H1 (cell line): ENCODE results near the gene MACROH2A1. TPM values are rescaled to one million over a fixed set of nuclear protein-coding genes. Genes with fewer than 3 reads are reported as not detected.

Experiments
- CHD1 ChIP-seq: IDR thresholded peaks from 2 replicates; pipeline ENCODE4 v1.6.1; 2012; ENCODE audit warnings: low read depth, low read length, improper control_type of control experiment
- EGR1 ChIP-seq: IDR thresholded peaks from 2 replicates; pipeline ENCODE4 v1.6.1; 2011; ENCODE audit warnings: low read depth, low read length, borderline replicate concordance
- KDM1A ChIP-seq: fragments of 200-600, 300-600 bp; sonication (generic); IDR thresholded peaks from 2 replicates; pipeline ENCODE4 v1.7.1; 2016; ENCODE audit warnings: mild to moderate bottlenecking, low read length, borderline replicate concordance
- NANOG ChIP-seq: IDR thresholded peaks from 2 replicates; pipeline ENCODE4 v1.6.1; 2011; ENCODE audit warnings: low read length, low read depth, mild to moderate bottlenecking, inconsistent platforms; ENCODE audit not compliant: insufficient read depth, poor library complexity, severe bottlenecking
- SP2 ChIP-seq: IDR thresholded peaks from 2 replicates; pipeline ENCODE4 v1.6.1; 2012; ENCODE audit warnings: mild to moderate bottlenecking, low read length, inconsistent platforms
- SUZ12 ChIP-seq: fragments of 200-600 bp; sonication (generic); IDR thresholded peaks from 2 replicates; pipeline ENCODE4 v1.6.1; 2012; ENCODE audit warnings: mild to moderate bottlenecking, inconsistent platforms, low read length, moderate library complexity, mixed read lengths
- TBP ChIP-seq: IDR thresholded peaks from 2 replicates; pipeline ENCODE4 v1.6.1; 2011; ENCODE audit warnings: low read depth, low read length, improper control_type of control experiment
- polyA plus RNA-seq, 7 experiments: library from polyadenylated mRNA; depleted of rRNA in 3 of 7; stranded (reverse) in 5 of 7; unstranded in 2 of 7; fragments of >200 nt in 5 of 7; fragments of 200-250 nt in 2 of 7; gene quantifications; 1 replicate in 5 of 7; 2 replicates in 1 of 7; 4 replicates in 1 of 7; pipeline versions ENCODE4 v1.2.1 to v1.2.3, GENCODE V29; 2011 to 2013; ENCODE audit warnings: missing spikeins in 2 of 7, mixed read lengths in 2 of 7
- total RNA-seq: library from RNA; stranded (reverse); fragmentation: NEBNext Ultra II Directional; extraction: Animal tissue kit (Norgen Biotek cat#: 25700); gene quantifications from 2 replicates; pipeline ENCODE4 v1.2.1, GENCODE V29; 2021

The MACROH2A1 gene
- total and polyA plus RNA-seq, 2 of the 8 experiments (the other 6 are each of a cell fraction or from before 2014, with no cell fraction given), result 60.0 to 92.3 TPM

DNA sequence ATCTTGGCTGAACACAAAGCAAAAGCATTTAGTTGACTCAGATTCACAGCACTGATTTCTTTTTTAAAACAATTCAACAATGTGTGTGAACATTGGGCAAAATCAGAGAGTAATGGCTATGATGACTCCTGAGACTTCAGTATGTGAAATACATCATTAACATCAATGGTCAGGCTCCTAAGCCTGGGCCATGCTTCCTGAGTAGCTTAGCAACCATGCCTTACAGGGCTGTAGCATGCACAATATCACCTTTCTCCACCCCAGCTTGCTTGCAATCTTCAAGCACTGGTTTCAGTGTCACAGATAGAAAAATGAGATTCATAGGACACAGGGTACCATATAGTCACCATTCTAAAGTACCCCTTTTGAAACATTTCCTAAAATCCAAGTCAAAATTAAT, 41.3 kb downstream of the MACROH2A1 start (continued):
- TF ChIP-seq NANOG, result no peak
- no peak for TF ChIP-seq TBP
- no peak for TF ChIP-seq SP2
- no peak for TF ChIP-seq EGR1
- TF ChIP-seq SUZ12, result no peak
- no peak for TF ChIP-seq CHD1
- no peak for TF ChIP-seq KDM1A
